Hematopoietic multipotent progenitor cell treated with erythropoietin and hydrocortisone succinate and interleukin-3 and kit ligand, for 4 days (in vitro differentiated cells): Measurements from ENCODE around the gene TACR2.
"Not testable (repeated sequence)": the region's sequence is repeated elsewhere in the genome, so short reads cannot be mapped to it uniquely, and the experiment has no call there.

Experiments
- DNase-seq: peaks from one replicate; pipeline ENCODE4 v3.0.0-alpha.2; 2015

Gene TACR2

DNA sequence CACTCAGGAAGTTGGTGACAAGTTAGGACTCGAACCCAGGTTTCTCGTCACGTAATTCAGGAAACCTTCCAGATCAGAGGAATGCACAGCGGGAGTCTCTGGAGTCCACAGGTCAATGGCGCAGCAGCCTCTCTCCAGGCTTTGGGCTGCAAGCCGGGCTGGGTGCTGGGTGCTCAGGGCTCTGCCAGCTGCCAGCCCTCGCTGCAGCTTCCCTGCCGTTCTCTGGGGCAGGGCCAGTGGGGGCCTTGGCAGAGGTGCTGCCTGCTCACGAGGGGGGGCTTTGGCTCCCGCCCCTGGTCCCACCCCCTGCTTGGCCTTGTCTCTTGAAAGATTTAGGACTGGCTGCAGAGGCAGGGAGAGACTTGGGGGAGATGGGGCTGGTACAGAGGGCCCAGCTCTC is at the start of gene TACR2:
Gene TACR2 (minus strand): TSS at position 224 of the 400 bp plus-strand sequence. CDS start 595 bp downstream, outside the sequence.
- DNase-seq, result no peak

DNA sequence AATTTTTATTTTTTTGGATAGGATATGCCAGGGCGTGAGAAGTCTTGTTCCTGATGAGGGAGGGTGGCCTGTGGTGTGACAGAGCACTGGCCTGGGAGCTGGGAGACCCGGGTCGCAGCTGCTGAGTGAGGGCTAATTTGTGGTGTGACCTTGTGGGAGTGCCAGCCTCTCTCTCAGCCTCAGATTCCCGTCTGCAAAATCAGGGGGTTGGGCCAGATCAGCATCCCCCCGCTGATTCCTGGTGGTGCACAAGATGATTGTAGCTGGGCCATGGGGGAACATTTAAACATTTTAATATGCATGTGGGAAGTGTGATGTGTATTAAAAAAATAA is 49.4 kb upstream of the TACR2 start:
- no peak for DNase-seq

DNA sequence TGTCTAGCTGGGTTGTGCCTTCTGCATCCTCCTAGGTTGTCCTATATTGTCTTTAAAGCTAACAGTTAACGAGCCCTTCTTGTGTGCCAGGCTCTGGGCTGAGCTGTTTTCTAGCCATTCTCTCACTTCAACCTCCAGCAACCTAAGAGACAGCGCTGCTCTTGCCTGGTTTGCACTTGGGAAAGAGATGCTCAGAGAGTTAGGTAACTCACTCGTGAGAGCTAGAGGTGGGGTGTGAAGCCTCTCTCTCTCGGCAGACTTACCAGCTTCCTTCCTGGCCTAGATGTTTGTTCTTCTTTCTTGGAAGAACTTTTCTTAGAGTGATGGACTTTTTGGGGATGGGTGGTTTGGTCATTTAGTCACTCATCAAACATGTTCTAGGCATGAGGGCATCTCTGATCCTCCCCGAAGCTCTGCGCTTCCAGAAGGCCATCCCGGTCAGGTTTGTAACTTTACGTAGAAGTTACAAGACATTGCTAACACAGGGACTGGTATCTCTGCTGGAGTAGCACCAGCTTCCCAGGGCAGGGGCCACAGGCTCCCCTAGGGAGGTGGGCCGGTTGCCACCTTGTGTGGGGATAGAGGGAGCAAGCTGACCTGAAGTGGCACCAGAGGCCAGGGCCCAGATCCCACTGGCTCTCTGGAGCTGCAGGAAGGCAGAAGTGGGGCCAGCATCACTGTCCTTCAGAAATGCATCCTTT is 48.9 kb upstream of the TACR2 start:
- peak; percentile 56 for DNase-seq

DNA sequence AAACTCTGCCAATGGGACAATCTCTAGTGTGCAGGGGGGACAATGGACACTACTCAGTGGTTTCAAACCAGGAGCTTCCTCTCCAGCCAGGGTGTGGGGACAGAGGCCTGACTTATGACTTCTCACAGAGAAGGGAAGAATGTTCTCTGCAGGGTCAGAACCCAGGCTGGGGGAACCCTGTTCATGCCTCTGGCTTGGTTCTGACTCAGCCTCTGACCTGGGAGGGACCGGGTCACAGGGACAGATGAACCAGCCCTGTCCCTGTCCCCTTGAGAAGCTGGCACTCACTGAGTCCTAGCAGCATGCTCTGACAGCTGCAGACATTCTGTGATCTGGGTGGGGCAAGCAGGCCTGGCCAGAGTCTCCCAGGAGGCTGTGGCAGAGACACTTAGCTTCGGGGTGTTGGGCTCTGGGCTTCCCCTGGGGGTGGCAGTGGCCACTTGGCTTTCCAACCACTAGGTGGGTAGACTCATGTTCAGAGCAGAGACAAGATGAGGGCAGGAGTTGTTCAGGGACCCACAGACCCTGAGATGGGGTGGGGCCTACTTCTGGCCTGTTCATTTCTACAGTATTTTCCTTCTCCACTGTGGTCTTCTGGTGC is 48.2 kb upstream of the TACR2 start:
- peak; percentile 25 for DNase-seq

DNA sequence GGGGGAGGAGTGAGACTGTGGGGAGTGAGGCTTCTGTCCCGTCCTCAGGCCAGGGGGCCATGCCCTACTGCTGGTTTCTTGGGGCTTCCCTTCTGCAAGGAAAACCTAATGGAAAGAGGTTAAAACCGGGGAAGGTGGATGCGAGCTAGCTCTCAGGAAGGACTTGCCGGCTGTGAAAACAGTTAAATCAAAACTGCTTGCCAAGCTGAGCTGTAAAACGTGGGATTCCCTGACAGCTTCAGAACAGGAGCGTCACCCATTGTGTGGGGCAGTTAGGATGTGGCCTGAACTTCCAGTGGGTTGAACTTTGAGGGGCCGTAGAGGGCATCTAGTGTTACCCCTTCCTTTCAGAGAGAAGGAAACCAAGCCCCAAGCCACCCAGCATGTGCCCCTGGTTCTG is 47.7 kb upstream of the TACR2 start:
- no peak for DNase-seq

DNA sequence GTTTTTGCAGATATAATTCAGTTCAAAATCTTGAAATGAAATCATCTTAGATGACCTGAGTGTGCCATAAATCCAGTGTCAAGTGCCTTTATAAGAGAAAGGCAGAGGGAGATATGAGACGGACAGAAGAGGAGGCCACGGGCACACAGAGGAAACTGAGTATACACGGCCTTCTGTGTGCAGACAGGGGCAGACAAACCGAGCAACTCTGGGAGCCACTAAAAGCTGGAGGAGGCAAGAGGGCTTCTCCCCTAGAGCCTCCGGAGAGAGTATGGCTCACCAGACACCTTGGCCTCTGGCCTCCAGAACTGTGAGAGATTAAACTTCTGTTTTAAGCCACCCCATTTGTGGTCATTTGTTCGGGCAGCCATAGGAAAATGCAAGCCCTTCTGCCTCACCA is 47.2 kb upstream of the TACR2 start:
- no peak for DNase-seq

DNA sequence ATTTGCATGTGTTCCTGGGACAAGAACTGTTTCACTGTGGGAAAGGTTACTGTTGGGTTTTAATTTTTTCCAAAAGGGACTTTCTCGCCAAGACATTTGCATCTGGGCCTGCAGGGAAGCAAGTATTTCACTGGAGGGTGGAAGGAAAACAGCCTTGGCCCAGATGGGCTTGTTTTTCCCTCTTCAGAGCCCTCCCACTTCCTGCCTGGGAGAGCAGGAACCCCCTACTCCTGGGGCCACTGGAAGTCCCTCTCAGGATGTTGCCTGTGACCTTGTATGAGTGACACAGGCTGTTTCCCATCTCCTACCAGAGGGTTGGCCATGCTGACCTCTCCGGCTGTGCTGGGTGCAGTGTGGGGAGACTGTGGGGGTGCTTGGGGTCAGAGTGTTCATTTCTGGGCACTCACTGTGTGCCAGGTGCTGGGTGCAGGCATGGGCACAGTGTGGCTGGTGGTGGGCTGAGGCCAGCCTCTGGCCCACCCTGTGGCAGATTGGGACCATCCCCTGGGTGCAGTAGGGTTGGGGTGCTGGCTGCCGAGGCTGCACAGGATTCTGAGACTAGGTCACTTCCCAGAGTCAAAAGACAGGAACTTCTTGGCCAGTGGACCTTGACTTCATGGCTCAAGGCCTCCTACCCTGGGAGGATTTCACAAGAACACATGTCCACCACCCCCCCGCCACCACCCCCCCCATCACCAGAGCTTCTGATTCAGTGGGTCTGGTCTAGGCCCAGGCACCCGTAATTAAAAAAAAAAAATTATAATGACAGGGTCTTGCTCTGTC is 44.7 kb upstream of the TACR2 start:
- no peak for DNase-seq

DNA sequence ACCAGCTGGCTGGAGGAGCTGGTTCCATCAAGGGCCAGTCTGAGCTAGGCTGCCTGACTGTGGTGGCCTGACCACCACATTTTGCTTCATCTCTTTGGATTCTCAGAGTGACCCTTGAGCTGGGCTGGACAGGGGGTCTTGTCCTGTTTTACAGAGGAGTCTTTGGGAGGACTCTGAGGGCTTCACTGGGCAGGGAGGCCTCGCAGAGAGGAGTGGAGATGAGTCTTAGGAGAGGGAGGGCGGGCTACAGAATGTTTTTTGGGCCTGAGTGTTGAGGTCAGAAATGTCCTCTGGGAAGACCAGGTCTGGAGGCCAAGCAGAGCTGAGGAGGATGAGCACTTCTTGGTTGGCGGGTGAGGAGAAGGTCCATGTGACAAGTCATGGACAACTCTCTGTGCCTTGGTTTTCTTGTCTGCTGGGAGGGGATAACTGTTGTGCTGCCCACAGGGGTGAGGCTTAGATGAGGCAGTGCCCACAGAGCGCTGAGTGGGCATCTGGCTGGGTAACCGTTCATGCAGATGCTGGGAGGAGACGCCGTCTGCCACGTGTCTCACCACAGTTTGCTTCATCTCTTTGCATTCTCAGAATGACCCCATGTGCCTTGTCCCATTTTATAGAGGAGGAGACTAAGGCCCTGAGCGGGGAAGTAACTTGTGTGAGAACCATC is 44.0 kb upstream of the TACR2 start:
- no peak for DNase-seq

DNA sequence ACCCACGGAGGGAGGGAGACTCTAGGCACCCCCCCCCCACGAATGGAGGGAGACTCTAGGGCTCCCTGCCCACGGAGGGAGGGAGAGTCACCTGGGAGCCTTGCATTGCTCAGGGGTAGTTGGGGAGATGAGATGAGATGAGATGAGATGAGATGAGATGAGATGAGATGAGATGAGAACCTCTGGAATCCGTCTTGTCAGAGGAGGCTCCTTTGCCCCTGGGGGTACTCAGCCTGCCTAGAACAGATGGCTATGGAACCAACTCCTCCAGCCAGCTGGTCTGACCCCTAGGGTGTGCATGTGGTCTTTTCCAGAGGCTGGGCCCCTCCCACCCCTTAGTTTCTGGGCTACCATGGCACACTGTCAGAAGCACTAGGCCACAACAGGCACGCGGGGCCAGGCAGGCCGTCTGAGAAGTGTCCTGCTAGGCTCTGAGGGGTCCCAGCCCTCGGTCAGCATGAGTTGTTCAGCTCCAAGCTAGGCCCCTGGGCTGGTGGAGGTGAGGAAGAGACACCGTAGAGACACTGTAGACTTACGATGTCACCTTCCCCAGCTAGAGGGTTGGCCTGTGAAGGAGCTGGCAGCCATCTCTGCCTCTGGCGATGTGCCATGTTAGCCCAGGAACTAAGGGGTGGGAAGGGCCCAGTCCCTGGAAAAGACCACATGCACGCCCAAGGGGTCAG is 43.3 kb upstream of the TACR2 start:
- no peak for DNase-seq

DNA sequence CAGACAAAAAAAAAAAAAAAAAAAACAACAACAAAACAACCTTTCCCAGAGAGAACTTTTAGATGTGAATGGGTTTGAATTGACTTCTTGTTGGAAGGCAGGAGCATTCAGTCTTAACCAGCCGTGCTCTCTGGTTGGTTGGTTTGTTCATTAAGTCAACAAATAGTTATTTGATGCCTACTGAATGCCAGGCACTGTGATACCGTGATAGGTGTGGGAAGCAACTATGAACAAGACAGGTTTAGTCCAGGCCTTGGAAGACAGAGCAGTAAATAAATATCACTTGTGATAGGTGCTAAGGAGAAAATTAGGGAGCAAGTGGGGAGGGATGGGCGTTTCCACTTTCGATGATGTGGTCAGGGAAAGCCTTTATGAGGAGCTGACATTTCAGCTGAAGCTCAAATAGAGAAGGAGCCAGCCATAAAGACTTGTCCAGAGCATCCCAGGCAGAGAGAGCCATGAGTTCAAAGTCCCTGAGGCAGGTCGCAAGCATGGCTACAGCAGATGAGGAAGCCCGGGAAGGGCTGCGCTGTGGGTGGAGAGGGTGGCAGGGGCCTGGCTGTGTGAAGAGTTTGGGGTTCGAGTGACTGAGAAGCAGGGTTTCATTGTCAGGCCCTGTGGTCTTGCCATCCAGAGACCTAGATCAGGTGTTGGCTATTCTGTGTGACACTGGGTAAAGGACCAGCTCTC is 42.5 kb upstream of the TACR2 start:
- DNase-seq, result no peak

DNA sequence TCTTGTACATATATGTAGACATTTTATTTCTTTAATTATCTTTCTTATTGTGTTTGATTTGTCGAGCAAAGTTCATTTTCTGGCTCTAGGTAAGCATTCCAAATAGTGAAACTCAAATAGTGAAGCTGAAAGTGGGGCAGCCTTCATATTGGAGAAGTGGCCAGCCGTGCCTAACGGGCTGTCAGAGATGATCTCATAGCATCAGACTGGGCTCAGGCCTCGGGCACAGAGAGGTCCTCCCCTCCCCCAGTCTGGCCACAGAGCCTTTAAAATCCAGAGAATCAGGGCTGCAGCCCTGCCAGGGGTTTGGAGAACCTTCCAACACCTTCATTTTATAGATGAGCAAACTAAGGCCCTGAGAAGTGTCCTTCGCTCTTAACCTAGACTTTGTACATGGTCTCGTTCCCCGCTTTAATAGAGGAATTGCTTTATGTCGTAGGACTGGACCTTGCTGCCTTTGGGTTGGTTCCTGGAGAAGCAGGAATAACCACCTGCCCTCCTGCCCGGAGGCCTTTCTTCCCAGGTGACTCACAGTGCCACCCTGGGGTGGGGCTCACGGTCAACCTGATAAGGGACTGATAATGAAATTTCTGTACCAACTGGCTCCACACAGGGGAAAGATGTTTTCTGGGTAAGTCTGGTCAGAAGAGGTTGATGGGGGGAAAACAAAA is 41.8 kb upstream of the TACR2 start:
- DNase-seq, result no peak

DNA sequence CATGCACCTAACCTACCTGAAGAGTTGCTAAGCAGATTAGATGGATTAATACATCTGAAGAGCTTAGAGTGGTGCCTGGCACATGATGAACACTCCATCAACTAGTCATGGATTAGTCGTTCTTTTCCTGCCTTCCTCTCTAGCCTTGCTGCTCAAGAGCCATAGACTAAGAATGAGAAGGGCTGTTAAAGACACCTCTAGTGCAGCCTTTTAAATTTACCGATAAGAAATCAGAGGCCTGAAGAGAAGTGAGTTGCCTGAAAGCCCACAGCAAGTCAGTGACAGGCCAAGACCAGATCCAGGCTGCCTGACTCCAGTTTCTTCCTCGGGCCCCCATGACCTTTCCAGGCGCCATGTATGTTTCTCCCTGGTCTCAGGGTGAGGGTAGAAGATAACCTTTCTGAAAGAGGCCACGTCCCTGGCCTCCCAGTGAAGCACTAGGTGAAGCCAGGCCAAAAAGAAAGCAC is 41.1 kb upstream of the TACR2 start:
- no peak for DNase-seq

DNA sequence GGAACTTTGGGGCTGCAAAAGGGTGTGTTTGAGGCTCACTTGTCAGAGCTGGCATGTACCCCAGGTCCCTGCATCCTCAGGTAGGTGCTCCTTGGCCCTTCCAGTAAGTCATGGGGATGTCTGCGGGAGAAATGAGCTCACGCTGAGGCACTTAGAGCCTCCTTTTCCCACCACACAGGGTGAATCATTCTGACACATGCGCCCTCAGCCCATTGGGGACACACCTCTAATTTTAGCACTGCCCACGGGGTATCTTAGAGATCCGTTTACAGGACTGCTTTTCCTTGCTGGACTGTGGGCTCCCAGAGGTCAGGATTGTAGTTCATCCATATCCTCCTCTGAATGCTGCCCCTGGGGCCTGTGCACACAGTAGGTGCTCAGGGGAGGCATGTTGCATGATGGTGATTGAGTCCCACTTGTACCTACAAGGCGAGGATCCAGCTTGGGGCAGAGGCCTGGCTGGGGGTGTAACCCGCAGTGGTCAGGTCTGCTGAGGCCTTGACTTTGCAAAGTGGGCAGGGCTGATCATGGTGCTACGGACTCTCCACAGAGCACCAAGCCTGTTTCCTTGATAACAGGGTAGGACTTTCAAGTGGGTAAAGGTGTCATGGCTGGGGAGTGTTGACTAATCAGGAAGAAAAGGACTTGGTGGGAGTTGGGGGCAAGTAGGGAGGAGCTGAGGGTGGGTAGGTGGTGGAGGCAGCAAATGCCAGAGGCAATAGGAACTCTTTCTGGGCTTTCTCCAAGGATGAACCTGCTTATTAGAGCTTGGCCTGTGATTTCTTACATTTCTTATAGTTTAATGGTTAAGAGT is 40.4 kb upstream of the TACR2 start:
- no peak for DNase-seq

DNA sequence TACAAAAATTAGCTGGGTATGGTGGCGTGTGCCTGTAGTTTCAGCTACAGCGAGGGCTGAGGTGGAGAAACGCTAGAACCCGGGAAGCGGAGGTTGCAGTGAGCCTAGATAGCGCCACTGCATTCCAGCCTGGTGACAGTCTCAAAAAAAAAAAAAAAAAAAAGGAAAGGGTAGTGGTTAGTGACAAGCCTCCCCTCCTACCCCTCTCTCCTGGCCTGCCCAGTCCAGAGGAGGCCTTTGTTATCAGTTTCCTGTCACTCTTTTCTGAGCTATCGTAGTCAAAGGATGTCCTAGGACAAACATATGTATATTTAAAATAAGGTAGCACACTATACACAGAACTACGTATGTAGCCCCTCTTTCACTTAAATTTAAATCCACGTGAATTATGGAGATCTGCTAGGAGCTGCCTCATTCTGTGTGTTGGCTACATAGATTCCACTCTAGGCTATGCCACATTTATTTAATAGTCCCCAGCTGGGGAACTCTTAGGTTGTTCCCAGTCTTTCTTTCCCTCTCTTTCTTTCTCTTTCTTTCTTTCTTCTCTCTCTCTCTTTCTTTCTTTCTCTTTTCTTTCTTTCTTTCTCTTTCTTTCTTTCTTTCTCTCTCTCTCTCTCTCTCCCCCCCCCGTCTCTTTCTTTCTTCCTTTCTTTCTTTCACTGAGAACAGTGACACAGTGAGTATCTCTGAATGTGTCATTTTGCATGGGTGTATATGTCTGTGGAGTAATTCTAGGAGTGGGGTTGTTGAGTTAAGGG is 38.5 kb upstream of the TACR2 start:
- DNase-seq, result peak; percentile 58

DNA sequence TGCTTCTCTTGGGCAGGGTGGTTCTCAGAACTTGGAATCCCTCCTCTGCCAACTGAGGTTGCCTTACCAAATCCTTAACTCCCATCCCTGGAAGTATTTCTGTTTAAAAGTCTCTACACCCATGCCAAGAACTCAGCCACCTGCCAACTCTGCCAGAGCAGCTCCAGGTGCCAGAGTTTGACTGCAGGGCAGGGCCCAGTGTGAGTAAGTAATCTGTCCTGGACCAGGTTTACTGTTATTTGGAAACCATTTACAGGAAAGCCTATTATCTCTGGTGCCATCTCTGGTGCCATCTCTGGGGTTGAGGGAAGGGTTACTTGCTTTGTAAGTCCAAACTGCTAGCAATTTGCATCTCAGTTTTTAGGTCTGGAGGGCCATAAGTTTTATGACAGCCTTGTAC is 37.1 kb upstream of the TACR2 start:
- no peak for DNase-seq

DNA sequence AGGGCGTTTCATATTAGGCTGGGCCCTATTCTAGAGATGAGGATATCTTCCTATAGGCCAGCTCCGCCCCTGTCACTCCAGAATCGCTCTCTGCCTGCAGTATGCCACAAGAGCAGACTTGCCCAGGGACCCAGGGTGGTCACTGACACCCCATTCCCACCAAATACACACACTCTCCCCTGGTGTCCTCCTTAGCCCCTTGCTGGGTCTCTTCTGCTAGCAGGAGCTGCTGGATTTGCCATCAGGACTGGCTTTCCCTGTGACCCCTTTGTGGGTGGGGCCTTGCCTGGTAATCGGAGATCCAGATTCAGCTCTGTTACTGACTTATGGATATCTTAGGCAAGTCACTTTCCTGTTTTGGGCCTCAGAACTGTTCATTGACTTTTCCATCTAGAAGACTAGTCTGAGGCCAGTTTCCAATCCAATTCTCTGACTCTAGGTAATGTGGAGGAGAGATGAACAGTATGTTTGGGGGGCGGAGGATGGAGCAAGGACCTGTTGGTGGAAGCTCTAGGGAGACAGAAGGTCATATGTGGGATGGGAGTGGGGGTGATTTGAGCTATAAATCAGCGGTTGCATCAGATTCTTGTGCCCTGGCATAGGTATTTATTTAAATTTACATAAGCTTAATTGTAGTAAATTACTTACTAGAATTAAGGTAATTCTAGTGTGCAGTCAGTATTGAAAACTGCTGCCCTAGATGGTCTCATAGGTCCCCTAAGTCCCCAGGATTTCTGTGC is 36.1 kb upstream of the TACR2 start:
- DNase-seq, result no peak

DNA sequence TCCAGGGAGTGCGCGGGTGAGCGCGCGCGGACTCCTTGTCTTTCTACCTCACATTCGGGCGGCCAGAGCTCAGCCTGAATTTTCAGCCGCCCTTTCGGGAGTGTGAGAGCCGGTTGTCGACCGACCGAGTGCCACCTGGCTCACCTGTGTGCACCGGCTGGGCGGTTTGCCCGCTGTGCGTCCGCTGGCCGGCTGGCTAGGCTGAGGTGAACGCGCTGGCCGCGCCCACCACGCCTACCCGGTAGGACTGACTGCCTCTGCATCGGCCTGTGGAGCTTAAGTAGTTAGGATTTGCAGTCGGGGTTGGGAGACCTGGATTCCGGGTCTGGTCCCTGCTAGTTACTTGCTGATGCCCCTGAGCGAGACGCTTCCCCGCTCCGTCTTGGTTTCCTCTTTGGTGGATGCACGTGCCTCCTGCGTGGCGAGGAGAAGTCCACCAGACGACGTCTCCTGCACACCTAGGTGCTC is 35.1 kb upstream of the TACR2 start:
- DNase-seq, result no peak

DNA sequence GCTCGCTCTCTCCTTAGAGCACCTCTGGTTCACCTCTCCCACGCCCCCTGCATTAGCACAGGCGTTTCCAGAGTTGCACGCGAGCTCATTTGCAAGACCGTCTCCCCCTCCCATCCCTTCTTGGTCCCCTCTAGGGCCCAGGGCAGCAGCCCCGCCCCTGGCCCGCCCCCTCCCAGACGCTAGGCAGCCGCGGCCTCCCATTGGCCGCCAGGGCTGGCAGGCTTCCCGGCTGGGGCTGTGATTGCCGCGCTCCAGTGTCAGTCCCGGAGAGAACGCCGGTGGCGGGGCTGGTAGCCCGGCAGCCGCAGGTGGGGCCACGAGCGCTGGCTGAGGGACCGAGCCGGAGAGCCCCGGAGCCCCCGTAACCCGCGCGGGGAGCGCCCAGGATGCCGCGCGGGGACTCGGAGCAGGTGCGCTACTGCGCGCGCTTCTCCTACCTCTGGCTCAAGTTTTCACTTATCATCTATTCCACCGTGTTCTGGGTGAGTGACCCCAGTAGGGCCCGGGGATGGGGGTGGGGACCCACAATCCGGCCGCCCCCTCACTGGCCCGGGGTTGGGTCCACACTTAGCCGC is 34.6 kb upstream of the TACR2 start, which contains the start of gene TSPAN15:
Gene TSPAN15 (plus strand): TSS at position 257 of the 575 bp plus-strand sequence. CDS start 130 bp downstream, at position 387.
- peak; percentile 84 for DNase-seq

DNA sequence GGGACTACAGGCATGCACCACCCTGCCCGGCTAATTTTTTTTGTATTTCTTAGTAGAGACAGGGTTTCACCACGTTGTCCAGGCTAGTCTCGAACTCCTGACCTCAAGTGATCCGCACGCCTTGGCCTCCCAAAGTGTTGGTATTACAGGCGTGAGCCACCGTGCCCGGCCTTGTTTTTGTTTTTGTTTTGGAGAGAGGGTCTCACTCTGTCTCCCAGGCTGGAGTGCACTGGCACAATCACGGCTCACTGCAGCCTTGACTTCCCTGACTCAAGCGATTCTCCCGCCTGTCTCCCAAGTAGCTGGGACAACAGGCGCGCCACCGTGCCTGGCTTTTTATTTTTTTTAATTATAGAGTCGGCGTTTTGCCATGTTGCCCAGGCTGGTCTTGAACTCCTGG is 33.7 kb upstream of the TACR2 start:
- not testable (repeated sequence) for DNase-seq
